Measurements from ENCODE around the gene FYCO1. TPM values are rescaled to one million over a fixed set of nuclear protein-coding genes. Genes with fewer than 3 reads are reported as not detected.

The FYCO1 gene
- total RNA-seq, 4 donors from 2014 or later: 38.2 to 66.6 (median 50.5) TPM

- no peak for DNase-seq
- Histone ChIP-seq H3K27ac (no peak overlapping the region), H3K9me3 (no peaks in the 10 kb centered on the region), H3K36me3 (no peaks in the 10 kb centered on the region), H3K4me1 (no peaks in the 10 kb centered on the region), H3K27me3 (no peaks in the 10 kb centered on the region), H3K4me3 (replicated peaks in 1 of 3) (no peak overlapping the region)
- 73 to 84% methylated on average over 1 of the region's 1 CpG for WGBS, 2 donors
- TF ChIP-seq POLR2A (IDR thresholded peaks at IDR 0.05) (no peak), CTCF (IDR thresholded peaks at IDR 0.05) (no peak)
- intact Hi-C loops (cut with DNase I): no loop called here
Observed at GRCh38 chr3:46025139-46025538, 29.5 kb upstream of the FYCO1 start.

GRCh38 chr3:46024131-46024530 lies 28.5 kb upstream of the FYCO1 start:
- intact Hi-C loops (cut with DNase I): no loop called here
- no peak for DNase-seq
- no peak overlapping the region for H3K27ac ChIP-seq
- H3K4me3 ChIP-seq (replicated peaks in 1 of 3): no peak overlapping the region
- H3K9me3 ChIP-seq: no peaks in the 10 kb centered on the region
- H3K36me3 ChIP-seq: no peaks in the 10 kb centered on the region
- no peaks in the 10 kb centered on the region for H3K27me3 ChIP-seq
- WGBS, 2 donors: 61 to 81% methylated on average over 3 of the region's 3 CpGs
- no peaks in the 10 kb centered on the region for H3K4me1 ChIP-seq
- TF ChIP-seq CTCF (IDR thresholded peaks at IDR 0.05) (no peak), POLR2A (IDR thresholded peaks at IDR 0.05) (no peak)

- DNase-seq: no peak
- Histone ChIP-seq H3K4me3 (replicated peaks in 1 of 3) (no peak overlapping the region), H3K4me1 (no peaks in the 10 kb centered on the region), H3K27me3 (no peaks in the 10 kb centered on the region), H3K36me3 (no peaks in the 10 kb centered on the region), H3K27ac (no peak overlapping the region), H3K9me3 (no peaks in the 10 kb centered on the region)
- TF ChIP-seq POLR2A (IDR thresholded peaks at IDR 0.05): no peak
- TF ChIP-seq CTCF (IDR thresholded peaks at IDR 0.05): no peak
- intact Hi-C loops (cut with DNase I): no loop called here
- WGBS, 2 donors: 89 to 91% methylated on average over 34 of the region's 34 CpGs
Observed at GRCh38 chr3:46022909-46023785, 27.5 kb upstream of the FYCO1 start.

GRCh38 chr3:46021516-46021915 lies 25.9 kb upstream of the FYCO1 start:
- DNase-seq: no peak
- Histone ChIP-seq H3K4me1 (no peaks in the 10 kb centered on the region), H3K27ac (no peak overlapping the region), H3K36me3 (no peaks in the 10 kb centered on the region), H3K9me3 (no peaks in the 10 kb centered on the region), H3K27me3 (no peaks in the 10 kb centered on the region), H3K4me3 (replicated peaks in 1 of 3) (no peak overlapping the region)
- intact Hi-C loops (cut with DNase I): no loop called here
- TF ChIP-seq CTCF (IDR thresholded peaks at IDR 0.05) (no peak), POLR2A (IDR thresholded peaks at IDR 0.05) (no peak)
- 98 to 99% methylated on average over 8 of the region's 8 CpGs for WGBS, 2 donors

GRCh38 chr3:46020766-46021510 lies 25.3 kb upstream of the FYCO1 start:
- no peaks in the 10 kb centered on the region for H3K9me3 ChIP-seq
- WGBS, 2 donors: 94 to 96% methylated on average over 36 to 37 of the region's 37 CpGs
- H3K4me1 ChIP-seq: no peaks in the 10 kb centered on the region
- intact Hi-C loops (cut with DNase I): no loop called here
- no peak for DNase-seq
- H3K27me3 ChIP-seq: no peaks in the 10 kb centered on the region
- TF ChIP-seq CTCF (IDR thresholded peaks at IDR 0.05) (no peak), POLR2A (IDR thresholded peaks at IDR 0.05) (no peak)
- no peak overlapping the region for H3K4me3 ChIP-seq (replicated peaks in 1 of 3)
- no peak overlapping the region for H3K27ac ChIP-seq
- no peaks in the 10 kb centered on the region for H3K36me3 ChIP-seq

Measured in thyroid gland (tissue), 4 donors.